GM19328 (cell line): ENCODE measurements around the gene UBR4.
"Not testable (repeated sequence)": the region's sequence is repeated elsewhere in the genome, so short reads cannot be mapped to it uniquely, and the experiment has no call there.

Experiments used
- ATAC-seq: cut with Tn5 transposase; IDR thresholded peaks from one replicate; pipeline ENCODE4 v1.9.1; 2021; ENCODE audit warnings: mild to moderate bottlenecking, moderate library complexity; ENCODE audit not compliant: unreplicated experiment

Gene UBR4

DNA sequence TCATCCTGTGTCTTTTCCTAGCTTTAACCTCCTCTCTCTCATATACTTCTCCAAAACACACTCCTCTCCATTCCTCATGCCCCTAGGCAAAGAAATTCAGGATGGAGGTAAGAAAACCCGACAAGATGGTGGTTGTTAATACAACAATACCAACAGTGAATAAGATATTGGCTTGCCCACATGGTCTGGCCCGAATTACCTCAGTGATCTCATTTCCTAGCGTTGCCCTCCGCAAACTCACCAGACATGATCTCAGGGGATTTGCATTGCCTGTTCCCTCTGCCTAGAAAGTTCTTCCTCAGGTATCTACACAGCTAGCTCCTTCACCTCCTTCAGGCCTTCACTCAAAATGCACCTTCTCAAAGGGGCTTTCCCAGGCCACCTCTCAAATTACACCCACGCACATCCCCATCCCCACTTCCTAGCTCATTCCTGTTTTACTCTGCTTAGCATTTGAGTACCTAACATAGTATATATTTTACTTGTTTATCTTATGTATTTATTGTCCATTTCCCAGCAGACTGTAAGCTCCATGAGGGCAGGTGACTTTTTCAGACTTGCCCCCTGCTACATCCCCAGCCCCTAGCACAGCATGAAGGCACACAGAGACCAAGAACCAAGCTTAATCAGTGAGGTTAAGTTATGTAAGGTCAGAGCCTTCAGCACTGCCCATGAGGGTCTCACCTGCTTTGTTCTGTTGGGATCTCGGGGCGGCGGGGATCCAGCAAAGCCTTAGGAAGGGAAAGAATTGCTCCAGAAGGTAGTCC is 10.2 kb upstream of the UBR4 start:
- ATAC-seq = no peak

DNA sequence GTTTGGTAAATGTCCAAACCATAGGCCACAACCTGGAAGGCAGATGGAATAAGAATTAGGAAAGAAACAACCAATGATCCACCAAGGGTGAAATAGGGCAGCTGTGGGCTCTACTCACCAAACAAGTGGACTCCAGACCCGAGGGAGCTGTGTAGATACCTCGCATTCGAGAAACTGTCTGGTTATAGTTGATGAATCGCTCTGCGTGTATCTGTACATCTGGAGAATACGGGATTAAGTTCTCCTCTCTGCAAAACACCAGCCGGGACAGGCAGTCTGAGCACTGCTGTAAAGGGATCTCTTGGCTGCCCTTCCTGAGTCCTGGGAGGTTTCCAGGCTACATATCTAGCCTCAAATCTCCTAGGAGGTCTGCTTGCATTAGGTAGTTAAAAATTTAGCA is 9.4 kb upstream of the UBR4 start:
- no peak for ATAC-seq

DNA sequence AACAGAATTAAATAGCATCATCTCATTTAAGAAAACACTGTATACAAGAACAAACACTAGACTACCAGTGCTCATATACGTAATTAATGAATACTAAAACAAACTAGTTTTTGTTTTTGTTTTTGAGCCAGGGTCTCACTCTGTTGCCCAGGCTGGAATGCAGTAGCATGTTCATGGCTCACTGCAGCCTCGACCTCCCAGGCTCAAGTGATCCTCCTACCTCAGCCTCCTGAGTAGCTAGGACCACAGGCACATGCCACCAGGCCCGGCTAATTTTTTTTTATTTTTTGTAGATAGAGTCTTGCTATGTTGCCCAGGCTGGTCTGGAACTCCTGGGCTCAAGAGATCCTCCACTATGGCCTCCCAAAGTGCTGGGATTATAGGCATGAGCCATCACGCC is 6.5 kb upstream of the UBR4 start:
- ATAC-seq = not testable (repeated sequence)

DNA sequence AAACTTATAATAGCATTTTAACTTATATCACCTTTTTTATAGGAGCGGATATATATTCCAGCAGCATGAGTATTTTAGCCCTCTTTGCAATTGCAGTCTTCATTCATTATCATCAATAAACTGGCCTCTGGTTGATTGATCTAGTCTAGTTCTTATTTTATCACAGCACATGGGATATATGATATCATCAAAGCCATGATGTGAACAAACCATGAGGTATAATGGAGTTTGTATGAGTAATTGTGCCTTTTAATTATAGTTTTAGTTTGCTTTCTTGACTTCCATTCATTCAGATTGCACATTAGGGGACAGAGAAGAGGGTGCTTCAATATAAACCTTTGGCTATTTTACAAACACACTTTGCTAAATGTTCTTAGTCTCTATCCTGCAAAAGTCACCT is 3.5 kb upstream of the UBR4 start:
- ATAC-seq = no peak

DNA sequence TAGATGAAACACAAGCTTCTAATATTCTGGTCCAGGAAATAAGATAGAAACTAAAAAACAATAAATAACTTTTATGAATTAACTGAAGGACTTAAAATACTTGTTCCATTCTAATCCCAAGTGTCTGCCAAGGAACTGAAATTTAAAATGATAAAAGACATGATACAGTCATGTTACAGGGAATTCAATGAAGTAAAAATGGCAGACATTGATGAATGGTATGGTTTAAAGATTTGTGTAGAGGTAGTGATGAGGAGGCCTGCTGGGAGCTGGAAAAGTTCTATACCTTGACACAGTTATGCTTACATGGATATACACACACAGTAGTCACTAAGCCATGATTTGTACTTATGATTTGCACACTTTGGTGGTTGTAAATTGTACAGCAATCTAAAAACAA is 2.1 kb upstream of the UBR4 start:
- ATAC-seq = no peak

DNA sequence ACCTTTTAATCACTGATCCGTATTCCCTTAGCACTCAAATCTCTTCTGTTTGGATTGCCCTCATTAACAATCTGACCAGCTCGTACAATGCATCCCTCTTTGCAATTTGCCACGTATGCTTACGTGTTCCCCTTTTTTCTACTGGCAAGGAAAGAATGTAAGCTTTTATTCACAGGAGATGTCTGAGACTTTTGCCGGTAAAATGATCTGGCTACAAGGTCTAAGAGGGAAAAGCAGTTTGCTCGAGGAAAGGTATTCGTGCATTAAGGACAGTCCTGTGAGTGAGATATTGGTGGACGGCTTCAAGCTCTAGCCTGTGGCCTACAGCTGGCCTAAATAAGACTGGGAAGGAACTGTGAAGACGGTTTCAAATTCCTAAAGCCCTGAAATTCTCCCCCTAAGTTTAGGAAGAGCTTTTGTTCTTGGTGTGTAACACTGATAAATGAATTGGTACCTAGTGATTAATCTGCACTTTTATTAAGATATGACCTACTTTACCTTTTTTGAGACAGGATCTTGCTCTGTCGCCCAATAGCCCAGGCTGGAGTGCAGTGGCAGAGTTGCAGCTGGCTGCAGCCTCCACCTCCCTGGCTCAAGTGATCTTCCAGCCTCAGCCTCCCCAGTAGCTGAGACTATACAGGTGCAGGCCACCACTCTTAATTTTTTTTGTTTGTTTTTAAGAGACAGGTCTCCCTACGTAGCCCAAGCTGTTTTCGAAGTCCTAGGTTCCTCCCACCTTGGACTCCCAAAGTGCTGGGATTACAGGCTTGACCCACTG is 895 bp upstream of the UBR4 start:
- ATAC-seq = no peak

DNA sequence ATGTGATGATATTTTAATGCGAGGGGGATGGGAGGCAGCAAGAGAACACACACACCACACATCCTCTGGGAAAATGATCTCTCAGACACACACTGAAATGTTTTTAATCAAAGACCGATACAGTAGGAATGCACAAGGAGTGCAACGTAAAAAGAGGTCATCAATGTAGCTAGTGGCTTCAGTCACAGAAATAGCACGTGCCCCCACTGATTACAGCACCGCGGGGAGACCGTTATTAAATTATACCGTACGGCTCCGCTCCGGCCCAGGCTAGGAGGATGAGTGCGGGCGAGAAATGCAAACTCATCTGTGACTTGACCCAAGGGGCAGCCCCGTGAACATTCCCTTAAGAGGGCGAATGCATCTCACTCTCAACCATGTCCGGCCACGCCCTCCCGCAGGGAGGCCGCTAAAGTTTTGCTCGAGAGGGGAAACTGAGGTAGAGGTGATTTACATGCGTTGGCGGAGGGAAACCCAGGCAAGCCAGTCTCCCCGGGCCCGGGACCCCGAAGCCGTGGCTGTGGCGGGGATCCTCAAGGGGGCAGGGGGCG is 552 bp downstream of the UBR4 start:
- ATAC-seq = peak; percentile 29

DNA sequence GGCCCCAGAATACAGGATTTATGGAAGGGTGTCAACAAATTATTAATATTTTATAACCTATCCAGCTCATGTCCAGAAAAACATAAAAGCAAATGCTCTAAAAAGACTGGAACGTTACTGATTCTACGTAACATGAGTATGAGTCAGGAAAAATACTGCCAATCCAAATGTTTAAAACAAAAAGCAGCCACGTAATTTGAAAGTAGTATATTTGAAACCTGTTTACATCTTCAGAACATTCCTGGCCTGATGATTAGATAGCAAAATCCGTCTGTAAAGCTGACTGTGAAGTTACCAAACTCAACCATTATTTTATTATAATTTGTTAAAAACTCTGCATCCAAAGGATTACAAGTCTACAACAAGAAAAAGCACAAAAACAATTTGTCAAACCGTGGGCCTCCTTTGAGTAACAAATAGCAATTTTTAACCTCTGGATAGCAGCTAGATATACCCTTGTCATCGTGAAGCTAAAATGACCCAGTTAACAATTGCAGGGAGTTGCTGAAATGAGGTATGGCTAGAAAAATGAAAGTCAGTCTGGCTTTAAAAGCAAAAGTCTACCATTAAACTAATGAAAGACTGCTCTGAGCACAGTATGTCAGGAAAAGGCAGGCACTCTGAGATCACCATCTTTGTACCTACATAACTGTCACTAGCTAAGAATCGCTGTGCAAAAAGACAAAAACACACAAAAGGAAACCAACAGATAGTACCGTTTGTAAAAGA is 1.2 kb downstream of the UBR4 start:
- ATAC-seq = no peak

DNA sequence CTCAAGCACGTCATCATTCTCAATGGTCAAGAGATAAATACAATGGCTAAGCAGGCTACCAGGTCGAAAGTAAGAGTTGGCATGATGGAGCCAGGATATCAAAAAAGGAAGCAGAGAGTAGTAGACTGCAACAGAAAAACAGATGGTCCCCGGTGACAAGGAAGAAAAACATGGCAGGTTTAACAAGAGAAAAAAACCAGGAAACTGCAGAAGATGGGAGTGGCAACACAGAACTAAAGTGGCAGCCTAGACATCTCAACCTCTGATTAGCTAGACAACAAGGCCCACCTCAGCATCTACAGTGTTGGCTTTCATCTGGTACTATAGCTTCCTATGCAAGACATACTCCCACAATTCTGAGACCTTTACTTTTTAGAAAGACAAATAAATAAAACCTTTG is 3.1 kb downstream of the UBR4 start:
- ATAC-seq = no peak

DNA sequence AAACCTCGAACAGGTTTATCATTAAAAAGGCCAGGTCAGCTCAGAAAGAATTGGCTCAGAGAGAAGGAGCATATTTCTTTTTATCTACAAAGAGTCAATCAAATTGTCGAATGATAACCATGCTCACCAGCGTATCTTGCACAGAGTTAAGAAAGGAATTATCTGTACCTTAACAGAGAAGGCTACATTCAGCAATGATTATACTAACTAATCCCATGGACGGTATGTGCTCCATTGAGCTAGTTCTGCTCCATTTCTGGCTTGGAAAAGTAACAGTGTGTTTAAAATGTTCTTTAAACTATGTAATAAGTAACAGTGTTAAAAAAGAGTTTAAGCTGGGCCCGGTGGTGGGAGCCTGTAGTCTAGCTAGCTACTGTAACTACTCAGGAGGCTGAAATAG is 4.2 kb downstream of the UBR4 start:
- no peak for ATAC-seq

DNA sequence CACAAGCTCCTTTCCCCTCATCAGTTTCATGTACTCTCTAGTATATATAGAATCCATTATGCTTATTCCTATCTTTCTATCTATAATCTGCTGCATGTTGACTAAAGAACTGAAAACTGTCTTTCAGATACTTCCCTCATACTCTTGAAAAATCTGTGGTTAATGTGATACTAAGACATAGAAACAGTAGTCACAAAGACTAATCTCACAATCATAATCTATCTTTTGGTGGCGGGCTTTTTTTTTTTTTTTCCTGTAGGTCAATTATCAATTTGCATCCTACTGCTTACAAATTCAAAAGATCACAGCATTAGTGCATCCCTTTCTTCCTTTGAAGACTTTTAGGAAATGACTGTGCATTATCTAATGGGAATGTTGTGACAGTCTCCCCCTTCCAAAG is 4.7 kb downstream of the UBR4 start:
- ATAC-seq = no peak

DNA sequence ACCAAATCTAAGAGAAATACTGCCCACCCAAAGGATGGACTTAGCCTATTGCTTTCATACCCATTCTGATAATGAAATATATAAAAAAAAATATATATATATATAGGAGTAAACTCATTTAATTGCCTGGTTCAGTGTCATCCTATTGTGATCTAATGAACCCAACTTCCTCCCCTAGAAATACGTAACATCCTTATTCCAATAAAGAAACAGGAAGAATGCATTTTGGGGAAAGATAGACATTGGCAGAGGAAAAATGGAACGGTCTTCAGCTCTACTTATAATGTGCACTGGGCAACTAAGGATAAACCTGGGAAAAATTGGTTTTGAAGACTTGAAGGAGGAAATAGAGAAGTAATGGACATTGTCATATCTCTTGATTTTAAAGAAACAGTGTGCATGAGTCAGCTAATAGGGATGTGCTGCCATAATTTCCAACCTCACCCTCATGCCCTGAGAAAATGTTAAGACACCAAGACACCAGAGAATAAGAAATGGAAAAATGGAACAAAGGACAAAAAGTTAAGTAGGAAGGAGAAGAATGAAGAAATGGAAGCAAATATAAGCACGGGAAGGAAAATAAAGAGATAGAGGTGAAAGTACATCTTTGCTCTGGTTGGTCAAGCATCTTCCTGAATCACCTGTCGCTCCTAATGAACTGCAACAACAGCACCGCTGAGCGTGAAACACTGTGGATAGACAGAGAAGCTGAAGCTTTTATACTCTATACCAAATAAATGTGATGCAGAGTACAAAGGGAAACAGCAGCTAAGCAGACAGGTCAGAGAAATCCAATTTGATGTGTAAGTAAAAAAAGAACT is 5.4 kb downstream of the UBR4 start:
- ATAC-seq = no peak

DNA sequence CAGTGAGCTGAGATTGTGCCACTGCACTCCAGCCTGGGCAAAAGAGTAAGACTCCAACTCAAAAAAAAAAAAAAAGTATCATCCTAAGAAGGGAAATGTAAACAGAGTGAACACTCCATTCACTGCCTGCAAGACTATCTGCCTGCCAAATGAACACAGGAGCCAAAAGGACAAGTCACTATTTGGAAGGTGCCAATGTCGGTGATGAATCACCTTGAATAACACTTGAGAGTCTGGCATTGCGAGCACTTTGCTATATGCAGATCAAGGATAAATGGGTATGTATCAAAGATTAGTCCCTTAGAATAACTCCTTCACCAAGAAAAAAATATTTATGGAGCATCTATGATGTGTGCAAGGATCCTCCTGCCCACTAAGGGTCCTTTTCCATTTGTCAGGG is 6.6 kb downstream of the UBR4 start:
- ATAC-seq = no peak

DNA sequence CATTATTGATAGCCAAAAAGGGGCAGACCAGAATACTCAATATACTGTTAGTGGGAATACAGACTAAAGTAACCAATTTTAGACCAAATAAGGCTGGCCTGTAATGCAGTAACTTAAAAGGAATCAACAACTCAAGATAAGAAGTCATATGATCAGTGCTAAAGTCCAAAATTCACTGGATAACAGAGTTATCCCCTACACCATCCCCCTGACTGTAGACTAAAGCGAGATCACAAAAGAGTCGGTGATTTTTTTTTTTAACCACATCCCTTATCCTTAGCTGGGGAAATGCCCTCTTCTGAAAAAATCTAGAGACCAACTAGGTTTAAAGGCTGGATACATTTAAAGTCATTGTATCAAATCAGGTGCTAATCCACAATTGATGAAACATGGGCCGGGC is 7.7 kb downstream of the UBR4 start:
- no peak for ATAC-seq

DNA sequence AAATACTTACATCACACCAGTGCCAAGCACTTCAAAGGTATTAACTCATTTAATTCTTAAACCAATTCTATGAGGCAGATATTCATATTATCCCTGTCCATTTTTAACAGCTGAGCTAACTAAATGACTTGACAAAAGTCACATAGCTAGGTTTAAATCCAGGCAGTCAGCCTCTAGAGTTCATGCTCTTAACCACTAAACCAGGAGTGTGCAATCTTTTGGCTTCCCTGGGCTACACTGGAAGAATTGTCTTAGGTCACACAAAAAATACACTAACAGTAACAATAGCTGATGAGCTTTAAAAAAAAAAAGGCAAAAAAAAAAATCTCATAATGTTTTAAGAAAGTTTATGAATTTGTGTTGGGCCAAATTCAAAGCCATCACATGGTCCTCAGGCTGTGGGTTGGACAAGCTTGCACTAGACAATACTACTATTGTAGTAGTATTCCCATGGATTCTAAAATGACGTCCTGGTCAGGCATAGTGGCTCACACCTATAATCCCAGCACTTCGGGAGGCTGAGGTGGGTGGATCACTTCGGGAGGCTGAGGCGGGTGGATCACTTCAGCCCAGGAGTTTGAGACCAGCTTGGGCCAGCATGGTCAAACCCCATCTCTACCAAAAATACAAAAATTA is 10.0 kb downstream of the UBR4 start:
- ATAC-seq = no peak

DNA sequence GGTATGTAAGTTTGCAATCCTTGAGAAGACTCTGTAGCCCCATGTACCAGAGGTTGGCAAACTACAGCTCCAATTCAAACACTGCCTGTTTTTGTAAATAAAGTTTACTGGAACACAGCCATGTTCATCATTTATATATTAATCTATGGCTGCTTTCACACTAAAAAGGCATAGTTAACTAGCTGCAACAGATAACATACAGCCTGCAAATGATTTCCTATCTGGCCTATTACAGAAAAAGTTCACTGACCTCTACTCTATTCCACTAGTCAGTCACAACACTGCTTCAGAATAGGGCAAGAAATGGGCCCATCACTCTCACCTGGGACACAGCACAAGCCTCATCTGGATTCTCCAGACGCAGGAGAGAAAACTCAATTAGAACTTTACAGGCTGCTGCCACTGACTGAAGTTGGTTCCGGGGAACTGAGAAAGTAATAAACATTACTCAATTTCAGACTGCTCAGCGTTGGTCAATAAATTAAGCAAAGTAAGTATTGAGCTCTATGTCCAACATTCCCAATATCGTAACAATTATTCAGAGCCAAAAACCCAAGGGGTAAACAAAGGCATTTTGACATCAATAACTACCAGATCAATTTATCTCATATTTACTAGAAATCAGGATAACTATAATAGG is 10.6 kb downstream of the UBR4 start:
- ATAC-seq = no peak

DNA sequence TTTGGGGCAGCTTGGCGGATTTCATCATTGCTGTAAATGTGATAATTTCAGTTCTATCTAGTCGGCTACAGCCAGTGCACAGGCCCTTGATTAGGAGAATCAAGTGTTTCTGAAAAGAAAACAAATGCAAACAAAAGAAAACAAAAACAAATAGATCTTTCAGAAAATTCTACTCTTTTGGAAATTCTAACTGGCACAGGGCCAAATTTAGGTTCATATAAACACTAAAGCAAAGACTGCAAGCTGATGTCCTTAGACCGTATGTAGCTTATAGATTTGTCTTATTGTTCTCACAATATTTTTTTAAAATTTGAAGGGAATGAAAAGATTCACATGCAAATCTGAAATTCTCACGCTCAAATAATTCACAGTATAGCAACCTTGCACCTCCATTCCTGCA is 11.2 kb downstream of the UBR4 start:
- ATAC-seq = no peak

DNA sequence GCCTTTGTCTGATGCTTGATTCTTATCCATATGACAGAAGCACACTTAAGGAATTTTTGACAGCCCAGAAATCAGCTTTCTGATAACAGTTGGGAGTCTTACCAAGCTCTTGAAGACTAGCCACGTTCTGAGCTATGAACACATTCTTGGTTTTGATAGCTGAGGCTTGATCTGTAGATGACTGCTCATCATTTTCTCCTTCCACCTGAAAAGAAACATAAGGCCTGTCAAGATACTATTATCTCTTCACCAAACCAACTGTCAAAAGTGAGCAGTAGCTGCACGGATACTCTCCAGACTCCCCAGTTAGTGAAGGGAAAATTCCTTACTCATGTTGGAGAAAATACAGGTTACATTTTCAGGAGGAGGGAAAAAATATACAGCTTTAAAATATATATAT is 12.2 kb downstream of the UBR4 start:
- ATAC-seq = no peak

DNA sequence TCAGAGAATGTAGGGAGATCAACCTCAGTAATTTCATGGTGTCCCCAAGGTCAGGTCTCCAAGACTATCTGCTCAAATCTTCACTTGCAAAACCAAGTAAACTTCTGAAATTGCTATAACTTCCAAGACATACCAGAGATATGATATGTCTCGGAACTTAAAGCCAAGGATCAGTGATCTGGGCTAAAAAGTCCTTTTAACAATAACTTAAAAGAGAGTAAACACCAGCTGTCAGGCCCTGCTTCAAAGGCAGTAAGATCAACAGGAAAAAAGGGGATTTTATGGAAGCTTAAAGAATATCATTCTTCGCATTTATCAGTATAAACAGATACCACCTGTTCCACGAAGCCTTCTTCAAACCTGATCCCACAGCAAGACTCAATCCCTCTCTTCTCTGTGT is 13.7 kb downstream of the UBR4 start:
- ATAC-seq = no peak

DNA sequence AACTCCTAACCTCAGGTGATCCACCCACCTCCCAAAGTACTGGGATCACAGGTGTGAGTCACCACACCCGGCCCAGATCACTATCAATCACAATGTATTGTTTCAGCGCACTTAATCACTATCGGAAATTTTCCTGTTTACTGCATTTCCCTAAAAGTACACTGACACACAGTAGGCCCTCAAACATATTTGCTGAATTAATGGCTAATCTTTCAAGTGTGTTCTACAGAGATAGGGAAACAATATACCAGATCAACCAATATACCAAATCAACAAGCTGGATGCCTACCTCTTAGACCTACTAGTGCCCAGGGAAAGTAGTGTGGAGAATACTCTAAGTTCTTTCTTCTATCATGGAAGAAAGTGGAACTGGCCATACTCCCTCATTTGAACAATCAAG is 17.1 kb downstream of the UBR4 start:
- no peak for ATAC-seq
